Osteocyte (in vitro differentiated cells): ENCODE results near the gene SPINDOC. TPM values are rescaled to one million over a fixed set of nuclear protein-coding genes. Genes with fewer than 3 reads are reported as not detected.

Source experiments
- DNase-seq: peaks from one replicate; pipeline ENCODE4 v3.0.0; 2021; ENCODE audit warnings: mixed read lengths; ENCODE audit not compliant: unreplicated experiment; ENCODE audit errors: extremely low spot score
- H3K27ac Mint-ChIP-seq: one replicate; pipeline ENCODE4 v1.8.0; 2021; ENCODE audit warnings: mild to moderate bottlenecking, mixed read lengths; ENCODE audit not compliant: unreplicated experiment
- H3K27me3 Mint-ChIP-seq: one replicate; pipeline ENCODE4 v1.8.0; 2021; ENCODE audit warnings: mixed read lengths; ENCODE audit not compliant: unreplicated experiment
- H3K36me3 Mint-ChIP-seq: one replicate; pipeline ENCODE4 v1.8.0; 2021; ENCODE audit warnings: mixed read lengths; ENCODE audit not compliant: unreplicated experiment
- H3K4me1 Mint-ChIP-seq: one replicate; pipeline ENCODE4 v1.8.0; 2021; ENCODE audit warnings: mixed read lengths; ENCODE audit not compliant: unreplicated experiment
- H3K4me3 Mint-ChIP-seq: one replicate; pipeline ENCODE4 v1.8.0; 2021; ENCODE audit warnings: mild to moderate bottlenecking, moderate library complexity, mixed read lengths; ENCODE audit not compliant: unreplicated experiment
- H3K9me3 Mint-ChIP-seq: one replicate; pipeline ENCODE4 v1.8.0; 2021; ENCODE audit warnings: mixed read lengths; ENCODE audit not compliant: unreplicated experiment
- total RNA-seq: library from RNA; stranded (reverse); gene quantifications from 2 replicates; pipeline ENCODE4 v1.2.1, GENCODE V29; 2021
- TF ChIP-seq, protein P1 (sequence below): fragments of 200-600 bp; sonication (generic); IDR thresholded peaks from 2 replicates; pipeline ENCODE4 v1.5.0; 2021; ENCODE audit warnings: antibody characterized with exemption, mild to moderate bottlenecking, moderate library complexity

Gene SPINDOC
- total RNA-seq, 1 donor from 2014 or later = 33.5 TPM

DNA sequence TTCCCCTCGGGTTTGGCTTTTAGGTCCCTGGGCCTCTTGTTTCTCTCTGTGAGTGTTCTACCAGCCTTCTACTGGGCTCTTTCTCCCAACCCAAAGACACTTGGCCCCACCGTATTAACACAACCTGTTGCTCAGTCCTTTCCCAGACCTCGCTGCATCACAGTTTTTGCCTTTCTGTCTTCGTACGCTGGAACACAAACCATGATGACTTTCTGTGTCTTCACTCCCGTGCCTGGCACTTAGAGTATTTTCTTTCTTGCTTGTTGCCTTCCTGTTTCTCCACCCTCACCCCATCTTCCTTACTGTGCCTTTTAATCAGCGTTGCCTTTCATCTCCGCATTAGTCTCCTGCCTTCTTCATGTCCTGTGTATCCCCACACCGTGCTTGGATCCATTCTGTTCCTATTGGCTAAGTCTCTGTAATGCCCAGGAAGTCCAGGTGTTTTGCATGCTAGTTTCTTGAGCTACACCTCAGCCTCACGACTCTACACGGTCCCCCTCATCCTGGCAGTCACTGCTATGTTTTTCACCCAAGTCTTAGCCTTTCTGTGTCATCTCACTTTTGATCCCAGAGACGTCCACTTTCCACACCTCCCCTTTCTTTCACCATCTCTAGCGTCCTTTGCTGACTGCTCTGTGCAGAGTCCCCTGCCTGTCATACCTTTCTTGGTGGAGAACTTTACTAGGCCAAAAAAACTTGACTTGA is 27.3 kb downstream of the SPINDOC start:
- no peaks in the 10 kb centered on the region for H3K27me3 Mint-ChIP-seq
- peak overlapping the region; percentile 94 for H3K4me3 Mint-ChIP-seq
- no peaks in the 10 kb centered on the region for H3K9me3 Mint-ChIP-seq
- peak overlapping the region; percentile 91 for H3K27ac Mint-ChIP-seq
- TF ChIP-seq, protein P1, sequence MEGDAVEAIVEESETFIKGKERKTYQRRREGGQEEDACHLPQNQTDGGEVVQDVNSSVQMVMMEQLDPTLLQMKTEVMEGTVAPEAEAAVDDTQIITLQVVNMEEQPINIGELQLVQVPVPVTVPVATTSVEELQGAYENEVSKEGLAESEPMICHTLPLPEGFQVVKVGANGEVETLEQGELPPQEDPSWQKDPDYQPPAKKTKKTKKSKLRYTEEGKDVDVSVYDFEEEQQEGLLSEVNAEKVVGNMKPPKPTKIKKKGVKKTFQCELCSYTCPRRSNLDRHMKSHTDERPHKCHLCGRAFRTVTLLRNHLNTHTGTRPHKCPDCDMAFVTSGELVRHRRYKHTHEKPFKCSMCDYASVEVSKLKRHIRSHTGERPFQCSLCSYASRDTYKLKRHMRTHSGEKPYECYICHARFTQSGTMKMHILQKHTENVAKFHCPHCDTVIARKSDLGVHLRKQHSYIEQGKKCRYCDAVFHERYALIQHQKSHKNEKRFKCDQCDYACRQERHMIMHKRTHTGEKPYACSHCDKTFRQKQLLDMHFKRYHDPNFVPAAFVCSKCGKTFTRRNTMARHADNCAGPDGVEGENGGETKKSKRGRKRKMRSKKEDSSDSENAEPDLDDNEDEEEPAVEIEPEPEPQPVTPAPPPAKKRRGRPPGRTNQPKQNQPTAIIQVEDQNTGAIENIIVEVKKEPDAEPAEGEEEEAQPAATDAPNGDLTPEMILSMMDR = no peak
- no peak for DNase-seq
- peaks cover 6% of the 10 kb centered on the region for H3K36me3 Mint-ChIP-seq
- H3K4me1 Mint-ChIP-seq = peaks cover 36% of the 10 kb centered on the region

DNA sequence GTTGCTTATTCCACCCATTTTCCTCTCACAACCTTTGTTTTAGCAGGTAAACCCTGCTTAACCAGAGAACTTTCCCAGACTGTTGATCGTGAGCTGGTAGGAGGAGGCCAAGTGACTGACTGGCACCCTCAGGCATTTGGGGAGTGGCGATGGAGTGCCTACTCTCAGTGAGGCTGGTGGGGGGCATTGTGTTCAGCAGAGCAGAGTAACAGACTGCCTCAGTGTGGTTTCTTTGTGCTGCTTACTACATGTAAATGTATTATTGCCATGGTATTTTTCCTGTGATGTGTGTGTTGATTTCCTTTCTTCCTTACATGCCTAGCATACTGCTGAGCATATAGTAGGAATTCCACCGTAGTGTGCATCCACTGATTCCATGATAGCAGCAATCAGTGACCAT is 28.3 kb downstream of the SPINDOC start:
- no peaks in the 10 kb centered on the region for H3K27me3 Mint-ChIP-seq
- H3K27ac Mint-ChIP-seq = peak overlapping the region; percentile 91
- peaks cover 6% of the 10 kb centered on the region for H3K36me3 Mint-ChIP-seq
- H3K4me1 Mint-ChIP-seq = peaks cover 38% of the 10 kb centered on the region
- no peaks in the 10 kb centered on the region for H3K9me3 Mint-ChIP-seq
- H3K4me3 Mint-ChIP-seq = peak overlapping the region; percentile 94
- TF ChIP-seq, protein P1 = no peak
- DNase-seq = no peak

DNA sequence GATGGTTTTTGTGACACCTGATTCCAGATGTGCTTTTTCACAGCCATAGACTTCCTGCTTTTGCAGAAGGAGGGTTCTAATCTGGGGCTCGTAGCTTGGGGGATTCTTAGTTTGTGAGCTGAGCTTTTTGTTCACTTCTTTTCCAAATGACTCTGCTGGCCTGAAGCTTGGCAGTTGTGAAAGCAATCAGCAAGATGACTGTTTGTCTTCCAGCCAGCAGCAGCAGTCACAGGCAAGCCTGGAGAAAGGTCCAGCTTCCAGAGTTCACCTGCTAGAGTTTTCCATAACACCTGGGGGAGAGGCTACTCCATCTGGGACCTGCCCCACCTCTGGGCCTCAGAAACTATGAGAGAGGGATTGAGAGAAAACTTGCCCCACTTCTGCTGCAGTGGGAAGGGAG is 29.8 kb downstream of the SPINDOC start:
- Mint-ChIP-seq H3K9me3 (no peaks in the 10 kb centered on the region), H3K4me3 (no peak overlapping the region), H3K27ac (peak overlapping the region; percentile 57), H3K4me1 (peaks cover 37% of the 10 kb centered on the region), H3K27me3 (no peaks in the 10 kb centered on the region), H3K36me3 (peaks cover 9% of the 10 kb centered on the region)
- TF ChIP-seq, protein P1 = no peak
- no peak for DNase-seq

DNA sequence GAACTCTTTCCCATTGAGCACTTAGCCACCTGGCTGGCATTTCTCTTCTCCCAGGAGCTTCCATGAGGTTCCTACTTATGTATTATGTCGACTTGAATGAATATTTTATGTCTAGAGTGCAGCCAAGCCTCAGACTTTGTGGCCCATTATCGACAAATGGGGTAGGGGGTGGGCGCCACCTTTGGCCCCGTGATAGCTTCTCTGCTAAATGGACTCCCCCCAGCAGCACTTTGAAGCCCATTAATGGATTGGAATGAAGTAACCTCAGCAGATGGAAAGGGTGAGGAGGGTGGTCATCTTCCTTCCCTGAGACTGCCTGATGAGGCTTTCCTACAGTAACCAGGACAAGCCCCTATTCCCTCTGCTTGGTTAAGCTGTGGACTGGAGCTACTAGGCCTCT is 31.6 kb downstream of the SPINDOC start:
- no peak for DNase-seq
- peaks cover 9% of the 10 kb centered on the region for H3K36me3 Mint-ChIP-seq
- no peaks in the 10 kb centered on the region for H3K9me3 Mint-ChIP-seq
- no peaks in the 10 kb centered on the region for H3K27me3 Mint-ChIP-seq
- no peak overlapping the region for H3K27ac Mint-ChIP-seq
- TF ChIP-seq, protein P1 = no peak
- H3K4me3 Mint-ChIP-seq = no peak overlapping the region
- peaks cover 33% of the 10 kb centered on the region for H3K4me1 Mint-ChIP-seq

DNA sequence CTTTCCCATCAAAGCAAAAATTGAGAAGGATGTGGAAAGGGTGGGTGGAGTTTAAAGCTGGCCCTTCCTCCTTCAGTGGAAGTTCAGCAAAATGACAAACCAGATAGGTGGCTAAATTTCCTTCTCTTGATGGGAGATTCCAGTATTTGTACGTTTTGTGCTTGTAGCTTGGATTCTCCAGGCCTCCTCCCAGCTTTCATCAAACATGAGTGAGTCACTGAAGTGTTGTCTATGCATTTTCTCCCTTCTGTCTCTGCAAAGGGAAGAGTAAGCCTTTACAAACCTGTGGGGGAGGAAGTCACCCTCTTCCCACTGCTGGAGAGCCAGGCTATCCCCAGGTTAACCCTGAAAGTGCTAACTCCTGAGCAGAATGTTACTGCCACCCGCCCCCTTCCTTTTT is 32.0 kb downstream of the SPINDOC start:
- Mint-ChIP-seq H3K27ac (no peak overlapping the region), H3K4me3 (no peak overlapping the region), H3K27me3 (no peaks in the 10 kb centered on the region), H3K9me3 (no peaks in the 10 kb centered on the region), H3K4me1 (peaks cover 28% of the 10 kb centered on the region), H3K36me3 (peaks cover 9% of the 10 kb centered on the region)
- TF ChIP-seq, protein P1 = no peak
- DNase-seq = no peak
